Progenitor cell of endocrine pancreas (in vitro differentiated cells): ENCODE data around the gene PCDHGA7. TPM values are rescaled to one million over a fixed set of nuclear protein-coding genes. Genes with fewer than 3 reads are reported as not detected.
"Not testable (repeated sequence)": the region's sequence is repeated elsewhere in the genome, so short reads cannot be mapped to it uniquely, and the experiment has no call there.

Source experiments
- DNase-seq: peaks from one replicate; pipeline ENCODE4 v3.0.0; 2021; ENCODE audit warnings: low spot score; ENCODE audit not compliant: unreplicated experiment
- H3K27ac Mint-ChIP-seq: 2 replicates; pipeline ENCODE4 v1.8.0; 2021; ENCODE audit warnings: mild to moderate bottlenecking, moderate library complexity, mixed read lengths
- H3K27me3 Mint-ChIP-seq: 2 replicates; pipeline ENCODE4 v1.8.0; 2021; ENCODE audit warnings: mixed read lengths
- H3K36me3 Mint-ChIP-seq: 2 replicates; pipeline ENCODE4 v1.8.0; 2022; ENCODE audit warnings: mixed read lengths; ENCODE audit not compliant: insufficient read depth
- H3K4me1 Mint-ChIP-seq: 2 replicates; pipeline ENCODE4 v1.8.0; 2021; ENCODE audit warnings: low read depth, mixed read lengths
- H3K4me3 Mint-ChIP-seq: 2 replicates; pipeline ENCODE4 v1.8.0; 2021; ENCODE audit warnings: low read depth, mild to moderate bottlenecking, moderate library complexity, mixed read lengths
- H3K9me3 Mint-ChIP-seq: 2 replicates; pipeline ENCODE4 v1.8.0; 2021; ENCODE audit warnings: low read depth, mixed read lengths
- total RNA-seq: library from RNA; stranded (reverse); gene quantifications from 2 replicates; pipeline ENCODE4 v1.2.1, GENCODE V29; 2021
- TF ChIP-seq, protein P1 (sequence below): fragments of 200-600 bp; sonication (generic); IDR thresholded peaks from one replicate; pipeline ENCODE4 v1.5.0; 2021; ENCODE audit warnings: antibody characterized with exemption, mild to moderate bottlenecking; ENCODE audit not compliant: unreplicated experiment

The PCDHGA7 gene
- total RNA-seq, 1 donor from 2014 or later: 0.41 TPM

DNA sequence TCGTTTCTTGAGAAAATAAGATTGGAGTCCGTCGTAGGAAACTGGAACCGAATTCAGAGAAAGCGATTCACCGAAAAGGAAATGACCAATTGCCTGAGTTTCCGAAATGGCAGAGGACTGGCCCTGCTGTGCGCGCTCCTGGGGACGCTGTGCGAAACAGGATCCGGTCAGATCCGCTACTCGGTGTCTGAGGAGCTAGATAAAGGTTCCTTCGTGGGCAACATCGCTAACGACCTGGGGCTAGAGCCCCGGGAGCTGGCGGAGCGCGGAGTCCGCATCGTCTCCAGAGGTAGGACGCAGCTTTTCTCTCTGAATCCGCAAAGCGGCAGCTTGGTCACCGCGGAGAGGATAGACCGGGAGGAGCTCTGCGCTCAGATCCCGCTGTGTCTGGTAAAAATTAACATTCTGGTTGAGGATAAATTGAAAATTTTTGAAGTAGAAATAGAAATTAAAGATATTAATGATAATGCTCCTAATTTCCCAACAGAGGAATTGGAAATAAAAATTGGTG, 38.5 kb upstream of the PCDHGA7 start:
- no peaks in the 10 kb centered on the region for H3K27me3 Mint-ChIP-seq
- H3K36me3 Mint-ChIP-seq: peaks cover 11% of the 10 kb centered on the region
- peaks cover 37% of the 10 kb centered on the region for H3K9me3 Mint-ChIP-seq
- no peak overlapping the region for H3K27ac Mint-ChIP-seq
- TF ChIP-seq, protein P1, sequence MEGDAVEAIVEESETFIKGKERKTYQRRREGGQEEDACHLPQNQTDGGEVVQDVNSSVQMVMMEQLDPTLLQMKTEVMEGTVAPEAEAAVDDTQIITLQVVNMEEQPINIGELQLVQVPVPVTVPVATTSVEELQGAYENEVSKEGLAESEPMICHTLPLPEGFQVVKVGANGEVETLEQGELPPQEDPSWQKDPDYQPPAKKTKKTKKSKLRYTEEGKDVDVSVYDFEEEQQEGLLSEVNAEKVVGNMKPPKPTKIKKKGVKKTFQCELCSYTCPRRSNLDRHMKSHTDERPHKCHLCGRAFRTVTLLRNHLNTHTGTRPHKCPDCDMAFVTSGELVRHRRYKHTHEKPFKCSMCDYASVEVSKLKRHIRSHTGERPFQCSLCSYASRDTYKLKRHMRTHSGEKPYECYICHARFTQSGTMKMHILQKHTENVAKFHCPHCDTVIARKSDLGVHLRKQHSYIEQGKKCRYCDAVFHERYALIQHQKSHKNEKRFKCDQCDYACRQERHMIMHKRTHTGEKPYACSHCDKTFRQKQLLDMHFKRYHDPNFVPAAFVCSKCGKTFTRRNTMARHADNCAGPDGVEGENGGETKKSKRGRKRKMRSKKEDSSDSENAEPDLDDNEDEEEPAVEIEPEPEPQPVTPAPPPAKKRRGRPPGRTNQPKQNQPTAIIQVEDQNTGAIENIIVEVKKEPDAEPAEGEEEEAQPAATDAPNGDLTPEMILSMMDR: no peak
- H3K4me1 Mint-ChIP-seq: no peaks in the 10 kb centered on the region
- peak overlapping the region; percentile 49 for H3K4me3 Mint-ChIP-seq
- no peak for DNase-seq

DNA sequence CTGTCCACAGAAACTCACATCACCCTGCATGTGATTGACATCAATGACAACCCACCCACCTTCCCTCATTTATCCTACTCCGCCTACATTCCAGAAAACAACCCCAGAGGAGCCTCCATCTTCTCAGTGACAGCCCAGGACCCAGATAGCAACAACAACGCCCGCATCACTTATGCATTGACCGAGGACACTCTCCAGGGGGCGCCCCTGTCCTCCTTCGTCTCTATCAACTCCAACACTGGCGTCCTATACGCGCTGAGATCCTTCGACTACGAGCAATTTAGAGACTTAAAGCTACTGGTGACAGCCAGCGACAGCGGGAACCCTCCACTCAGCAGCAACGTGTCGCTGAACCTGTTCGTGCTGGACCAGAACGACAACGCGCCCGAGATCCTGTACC, 37.2 kb upstream of the PCDHGA7 start:
- no peaks in the 10 kb centered on the region for H3K4me1 Mint-ChIP-seq
- H3K9me3 Mint-ChIP-seq: peaks cover 39% of the 10 kb centered on the region

DNA sequence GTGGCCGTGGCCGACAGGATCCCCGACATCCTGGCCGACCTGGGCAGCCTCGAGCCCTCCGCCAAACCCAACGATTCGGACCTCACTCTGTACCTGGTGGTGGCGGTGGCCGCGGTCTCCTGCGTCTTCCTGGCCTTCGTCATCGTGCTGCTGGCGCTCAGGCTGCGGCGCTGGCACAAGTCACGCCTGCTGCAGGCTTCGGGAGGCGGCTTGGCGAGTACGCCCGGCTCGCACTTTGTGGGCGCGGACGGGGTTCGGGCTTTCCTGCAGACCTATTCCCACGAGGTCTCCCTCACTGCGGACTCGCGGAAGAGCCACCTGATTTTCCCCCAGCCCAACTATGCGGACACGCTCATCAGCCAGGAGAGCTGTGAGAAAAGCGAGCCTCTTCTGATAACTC, 36.5 kb upstream of the PCDHGA7 start:
- H3K36me3 Mint-ChIP-seq, H3K4me1 Mint-ChIP-seq, DNase-seq, H3K27ac Mint-ChIP-seq, H3K27me3 Mint-ChIP-seq, H3K4me3 Mint-ChIP-seq: not testable (repeated sequence)
- peaks cover 40% of the 10 kb centered on the region for H3K9me3 Mint-ChIP-seq

More for the DNA sequence above, 37.2 kb upstream of the PCDHGA7 start:
- no peak overlapping the region for H3K4me3 Mint-ChIP-seq
- H3K27me3 Mint-ChIP-seq: no peaks in the 10 kb centered on the region
- no peak overlapping the region for H3K27ac Mint-ChIP-seq
- no peak for DNase-seq
- peaks cover 8% of the 10 kb centered on the region for H3K36me3 Mint-ChIP-seq
- TF ChIP-seq, protein P1: no peak

DNA sequence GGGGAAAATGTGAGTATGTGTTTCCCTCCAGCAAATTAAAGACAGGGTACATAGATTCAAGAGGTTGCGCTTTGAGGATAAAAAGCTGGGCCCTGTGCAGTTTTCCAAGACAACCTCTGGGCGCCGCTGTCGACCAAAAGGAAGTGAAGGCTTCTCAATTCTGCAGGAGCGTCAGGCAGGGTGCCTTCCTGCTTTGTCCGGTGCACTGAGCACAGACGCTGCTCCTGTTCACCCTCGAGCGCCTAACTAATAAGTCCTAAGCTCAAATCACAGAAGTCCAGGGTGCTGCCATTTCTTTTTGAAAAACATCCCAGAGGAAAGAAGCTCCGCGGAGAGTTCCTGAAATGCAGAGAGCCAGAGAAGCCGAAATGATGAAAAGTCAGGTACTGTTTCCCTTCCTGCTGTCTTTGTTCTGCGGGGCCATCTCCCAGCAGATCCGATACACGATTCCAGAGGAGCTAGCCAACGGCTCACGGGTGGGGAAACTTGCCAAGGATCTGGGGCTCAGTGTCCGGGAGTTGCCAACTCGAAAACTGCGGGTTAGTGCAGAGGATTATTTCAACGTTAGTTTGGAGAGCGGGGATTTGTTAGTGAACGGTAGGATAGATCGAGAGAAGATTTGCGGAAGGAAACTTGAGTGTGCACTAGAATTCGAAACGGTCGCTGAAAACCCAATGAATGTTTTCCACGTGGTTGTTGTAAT, 32.5 kb upstream of the PCDHGA7 start, which contains the start of gene PCDHGB1:
PCDHGB1 (plus strand) TSS at position 183 of the 703 bp plus-strand sequence; CDS start at position 345, 162 bp downstream.
- no peak for DNase-seq
- H3K27me3 Mint-ChIP-seq: no peaks in the 10 kb centered on the region
- no peaks in the 10 kb centered on the region for H3K4me1 Mint-ChIP-seq
- H3K4me3 Mint-ChIP-seq: peak within 1 kb of the TSS; percentile 37
- H3K27ac Mint-ChIP-seq: no peak within 1 kb of the TSS
- H3K36me3 Mint-ChIP-seq: peaks cover 9% of the 10 kb centered on the region
- H3K9me3 Mint-ChIP-seq: peaks cover 32% of the 10 kb centered on the region
- TF ChIP-seq, protein P1: peak; percentile 22

DNA sequence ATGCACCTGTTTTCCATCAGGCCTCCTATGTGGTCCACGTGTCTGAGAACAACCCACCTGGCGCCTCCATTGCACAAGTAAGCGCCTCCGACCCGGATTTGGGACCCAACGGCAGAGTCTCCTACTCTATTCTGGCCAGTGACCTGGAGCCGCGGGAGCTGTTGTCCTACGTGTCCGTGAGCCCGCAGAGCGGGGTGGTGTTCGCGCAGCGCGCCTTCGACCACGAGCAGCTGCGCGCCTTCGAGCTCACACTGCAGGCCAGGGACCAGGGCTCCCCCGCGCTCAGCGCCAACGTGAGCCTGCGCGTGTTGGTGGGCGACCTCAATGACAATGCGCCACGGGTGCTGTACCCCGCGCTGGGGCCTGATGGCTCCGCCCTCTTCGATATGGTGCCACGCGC, 31.0 kb upstream of the PCDHGA7 start:
- Mint-ChIP-seq H3K4me1 (no peaks in the 10 kb centered on the region), H3K4me3 (no peak overlapping the region), H3K9me3 (peaks cover 38% of the 10 kb centered on the region), H3K27me3 (no peaks in the 10 kb centered on the region), H3K27ac (no peak overlapping the region), H3K36me3 (peaks cover 10% of the 10 kb centered on the region)
- TF ChIP-seq, protein P1: no peak
- DNase-seq: no peak

DNA sequence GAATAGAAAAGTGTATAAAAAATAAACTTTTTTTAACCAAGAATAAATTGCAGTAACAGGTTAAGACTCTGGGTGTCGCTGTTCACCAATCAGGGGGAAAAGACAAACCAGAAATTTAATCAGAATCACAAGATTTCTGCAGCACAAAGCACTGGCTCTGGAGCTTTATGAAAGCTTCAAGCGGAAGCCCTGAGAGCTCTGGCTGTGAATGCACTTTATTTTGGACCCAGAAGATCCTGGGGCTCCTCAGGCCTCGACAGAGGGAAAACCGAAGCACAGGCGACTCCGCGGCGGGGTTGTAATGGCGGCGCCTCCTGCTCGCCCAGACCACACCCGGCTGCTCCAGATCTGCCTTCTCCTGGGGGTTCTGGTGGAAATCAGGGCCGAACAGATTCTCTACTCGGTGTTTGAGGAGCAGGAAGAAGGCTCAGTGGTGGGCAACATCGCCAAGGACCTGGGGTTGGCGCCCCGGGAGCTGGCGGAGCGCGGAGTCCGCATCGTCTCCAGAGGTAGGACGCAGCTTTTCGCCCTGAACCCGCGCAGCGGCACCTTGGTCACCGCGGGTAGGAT, 27.6 kb upstream of the PCDHGA7 start, which contains the start of gene PCDHGA4:
PCDHGA4 (plus strand) TSS at position 122 of the 570 bp plus-strand sequence; CDS start at position 209, 87 bp downstream.
- Mint-ChIP-seq H3K27me3 (no peaks in the 10 kb centered on the region), H3K9me3 (peaks cover 40% of the 10 kb centered on the region), H3K4me3 (no peak within 1 kb of the TSS), H3K4me1 (no peaks in the 10 kb centered on the region), H3K36me3 (peaks cover 13% of the 10 kb centered on the region), H3K27ac (no peak within 1 kb of the TSS)
- no peak for DNase-seq
- TF ChIP-seq, protein P1: peak; percentile 16
